Prostate gland (tissue), 2 donors: Measurements from ENCODE around the gene TTC1.

Source experiments
- CTCF ChIP-seq, 4 experiments: fragments of 200-600 bp in 2 of 4; fragments of 450-650 bp in 2 of 4; sonication (generic) in 2 of 4; IDR thresholded peaks; 1 replicate in 3 of 4; 2 replicates in 1 of 4; pipeline ENCODE4 v1.5.1; 2016 to 2019; ENCODE audit warnings: antibody characterized with exemption in 4 of 4, mild to moderate bottlenecking in 2 of 4, moderate library complexity in 2 of 4
- POLR2AphosphoS5 ChIP-seq: sonication (generic); formaldehyde crosslinking; IDR thresholded peaks from one replicate; pipeline ENCODE4 v1.6.1; 2017; ENCODE audit warnings: antibody characterized with exemption

GRCh38 chr5:160054047-160054446 is 45.1 kb downstream of the TTC1 start:
- TF ChIP-seq CTCF (IDR thresholded peaks at IDR 0.05) (no peak), POLR2AphosphoS5 (no peak)
